Mesothelial cell of epicardium (in vitro differentiated cells): ENCODE measurements around the gene ATP5F1D. TPM values are rescaled to one million over a fixed set of nuclear protein-coding genes. Genes with fewer than 3 reads are reported as not detected.

ENCODE experiments used
- DNase-seq, 2 experiments: peaks; one replicate each; pipeline ENCODE4 v3.0.0; 2021; ENCODE audit warnings: low spot score in 2 of 2; ENCODE audit not compliant: unreplicated experiment in 2 of 2
- H3K27ac Mint-ChIP-seq: 2 replicates; pipeline ENCODE4 v1.8.0; 2021; ENCODE audit warnings: mixed read lengths
- H3K27me3 Mint-ChIP-seq: 2 replicates; pipeline ENCODE4 v1.8.0; 2021; ENCODE audit warnings: low read depth, mixed read lengths
- H3K36me3 Mint-ChIP-seq: 2 replicates; pipeline ENCODE4 v1.8.0; 2021; ENCODE audit warnings: mixed read lengths
- H3K4me1 Mint-ChIP-seq: 2 replicates; pipeline ENCODE4 v1.8.0; 2021; ENCODE audit warnings: mixed read lengths
- H3K4me3 Mint-ChIP-seq: 2 replicates; pipeline ENCODE4 v1.8.0; 2021; ENCODE audit warnings: mild to moderate bottlenecking, moderate library complexity, mixed read lengths
- H3K9me3 Mint-ChIP-seq: 2 replicates; pipeline ENCODE4 v1.8.0; 2021; ENCODE audit warnings: mixed read lengths
- total RNA-seq: library from RNA; stranded (reverse); gene quantifications from 3 replicates; pipeline ENCODE4 v1.2.1, GENCODE V29; 2021
- TF ChIP-seq, protein P1 (sequence below): fragments of 200-600 bp; sonication (generic); IDR thresholded peaks from one replicate; pipeline ENCODE4 v1.5.0; 2021; ENCODE audit warnings: antibody characterized with exemption; ENCODE audit not compliant: unreplicated experiment

Gene ATP5F1D
- total RNA-seq, 1 donor from 2014 or later = 108 TPM

- no peak overlapping the region for H3K4me3 Mint-ChIP-seq
- peaks cover 24% of the 10 kb centered on the region for H3K4me1 Mint-ChIP-seq
- no peaks in the 10 kb centered on the region for H3K9me3 Mint-ChIP-seq
- peaks cover 9% of the 10 kb centered on the region for H3K36me3 Mint-ChIP-seq
- H3K27me3 Mint-ChIP-seq = no peaks in the 10 kb centered on the region
- TF ChIP-seq, protein P1, sequence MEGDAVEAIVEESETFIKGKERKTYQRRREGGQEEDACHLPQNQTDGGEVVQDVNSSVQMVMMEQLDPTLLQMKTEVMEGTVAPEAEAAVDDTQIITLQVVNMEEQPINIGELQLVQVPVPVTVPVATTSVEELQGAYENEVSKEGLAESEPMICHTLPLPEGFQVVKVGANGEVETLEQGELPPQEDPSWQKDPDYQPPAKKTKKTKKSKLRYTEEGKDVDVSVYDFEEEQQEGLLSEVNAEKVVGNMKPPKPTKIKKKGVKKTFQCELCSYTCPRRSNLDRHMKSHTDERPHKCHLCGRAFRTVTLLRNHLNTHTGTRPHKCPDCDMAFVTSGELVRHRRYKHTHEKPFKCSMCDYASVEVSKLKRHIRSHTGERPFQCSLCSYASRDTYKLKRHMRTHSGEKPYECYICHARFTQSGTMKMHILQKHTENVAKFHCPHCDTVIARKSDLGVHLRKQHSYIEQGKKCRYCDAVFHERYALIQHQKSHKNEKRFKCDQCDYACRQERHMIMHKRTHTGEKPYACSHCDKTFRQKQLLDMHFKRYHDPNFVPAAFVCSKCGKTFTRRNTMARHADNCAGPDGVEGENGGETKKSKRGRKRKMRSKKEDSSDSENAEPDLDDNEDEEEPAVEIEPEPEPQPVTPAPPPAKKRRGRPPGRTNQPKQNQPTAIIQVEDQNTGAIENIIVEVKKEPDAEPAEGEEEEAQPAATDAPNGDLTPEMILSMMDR = no peak
- peak overlapping the region; percentile 83 for H3K27ac Mint-ChIP-seq
- DNase-seq = no peak
Measured at GRCh38 chr19:1214299-1214861, 27.2 kb upstream of the ATP5F1D start.

DNA sequence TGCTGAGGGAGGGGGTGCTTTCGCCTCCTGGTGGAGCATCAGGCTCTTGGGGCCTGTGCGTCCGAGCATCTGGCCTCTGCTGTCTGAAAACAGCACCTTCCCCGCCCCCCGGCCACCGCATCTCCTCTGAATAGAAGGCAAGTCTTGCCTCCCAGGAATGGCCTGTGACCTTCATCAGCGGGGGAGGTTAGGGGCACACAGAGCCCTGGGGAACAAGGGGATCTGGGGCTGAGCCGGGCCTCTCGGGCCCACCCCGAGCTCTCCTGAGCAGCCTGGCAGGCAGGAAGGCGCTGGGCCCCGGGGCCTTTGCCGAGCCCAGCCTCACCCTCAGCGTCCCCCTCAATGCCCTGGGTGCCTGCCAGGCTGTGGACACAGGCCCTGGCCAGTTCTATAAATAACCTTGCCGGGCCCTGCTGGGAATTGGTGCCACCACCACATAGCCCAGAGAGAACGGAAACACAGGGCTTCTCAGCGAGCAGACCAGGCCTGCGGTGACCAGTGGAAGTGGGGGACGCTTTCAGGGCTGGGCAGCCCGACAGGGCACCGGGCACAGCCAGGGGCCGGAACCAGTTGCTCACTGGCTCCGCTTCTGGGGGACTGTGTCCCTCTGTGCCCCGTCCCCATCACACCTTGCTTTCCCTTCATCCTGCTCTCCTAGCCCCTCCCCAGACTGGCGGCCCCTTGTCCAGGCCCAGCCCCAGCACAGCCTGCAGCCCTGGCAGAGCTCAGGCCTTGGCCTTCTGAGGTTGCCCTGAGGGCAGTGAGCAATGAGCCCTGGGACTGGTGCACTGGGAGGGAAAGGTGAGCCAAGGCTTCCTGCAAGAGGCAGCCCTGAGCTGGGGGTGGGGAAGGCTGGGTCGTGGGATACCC, 26.5 kb upstream of the ATP5F1D start:
- H3K9me3 Mint-ChIP-seq = no peaks in the 10 kb centered on the region
- H3K4me1 Mint-ChIP-seq = peaks cover 19% of the 10 kb centered on the region
- H3K27ac Mint-ChIP-seq = no peak overlapping the region
- TF ChIP-seq, protein P1 = no peak
- DNase-seq = peak in 1 of 2 experiments; percentile 19
- no peak overlapping the region for H3K4me3 Mint-ChIP-seq
- no peaks in the 10 kb centered on the region for H3K27me3 Mint-ChIP-seq
- peaks cover 7% of the 10 kb centered on the region for H3K36me3 Mint-ChIP-seq

DNA sequence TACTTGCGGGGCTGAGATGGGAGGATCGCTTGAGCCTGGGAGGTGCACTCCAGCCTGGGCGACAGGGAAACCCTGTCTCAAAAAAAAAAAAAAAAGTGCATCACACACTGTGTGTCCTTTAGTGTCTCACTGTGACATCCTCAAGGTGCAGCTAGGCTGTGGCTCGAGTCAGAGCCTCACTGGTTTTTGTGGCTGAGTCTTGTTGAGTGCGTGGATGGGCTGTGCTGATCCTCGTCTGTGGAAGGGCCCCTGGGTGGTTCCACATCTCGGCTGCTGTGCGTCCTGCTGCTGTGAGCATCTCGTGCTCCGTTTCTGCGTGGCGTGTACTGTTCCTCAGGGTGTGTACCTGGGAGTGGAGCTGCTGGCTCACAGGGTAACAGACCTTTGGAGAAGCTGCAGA, 24.8 kb upstream of the ATP5F1D start:
- Mint-ChIP-seq H3K9me3 (no peaks in the 10 kb centered on the region), H3K4me1 (peaks cover 11% of the 10 kb centered on the region), H3K27me3 (no peaks in the 10 kb centered on the region), H3K27ac (no peak overlapping the region), H3K4me3 (no peak overlapping the region), H3K36me3 (peaks cover 7% of the 10 kb centered on the region)
- DNase-seq = no peak
- TF ChIP-seq, protein P1 = no peak

DNA sequence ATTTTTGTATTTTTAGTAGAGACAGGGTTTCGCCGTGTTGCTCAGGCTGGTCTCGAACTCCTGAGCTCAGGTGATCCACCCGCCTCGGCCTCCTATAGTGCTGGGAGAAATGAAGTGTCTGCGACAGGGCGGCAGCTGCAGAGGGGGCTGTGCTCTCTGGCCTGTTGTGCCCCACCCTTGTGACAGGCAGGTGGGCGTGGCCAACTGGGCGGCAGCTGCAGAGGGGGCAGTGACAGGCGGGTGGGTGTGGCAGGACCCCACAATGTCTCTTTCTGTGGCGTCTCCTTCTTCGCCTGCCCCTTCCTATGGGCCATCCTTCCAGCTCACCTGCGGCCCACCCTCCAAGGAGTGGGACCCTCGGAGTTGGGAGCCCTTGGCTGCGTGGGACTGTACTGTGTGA, 24.2 kb upstream of the ATP5F1D start:
- Mint-ChIP-seq H3K27me3 (no peaks in the 10 kb centered on the region), H3K4me1 (peaks cover 11% of the 10 kb centered on the region), H3K36me3 (peaks cover 7% of the 10 kb centered on the region), H3K4me3 (no peak overlapping the region), H3K27ac (peak overlapping the region; percentile 25), H3K9me3 (no peaks in the 10 kb centered on the region)
- DNase-seq = no peak
- TF ChIP-seq, protein P1 = no peak

DNA sequence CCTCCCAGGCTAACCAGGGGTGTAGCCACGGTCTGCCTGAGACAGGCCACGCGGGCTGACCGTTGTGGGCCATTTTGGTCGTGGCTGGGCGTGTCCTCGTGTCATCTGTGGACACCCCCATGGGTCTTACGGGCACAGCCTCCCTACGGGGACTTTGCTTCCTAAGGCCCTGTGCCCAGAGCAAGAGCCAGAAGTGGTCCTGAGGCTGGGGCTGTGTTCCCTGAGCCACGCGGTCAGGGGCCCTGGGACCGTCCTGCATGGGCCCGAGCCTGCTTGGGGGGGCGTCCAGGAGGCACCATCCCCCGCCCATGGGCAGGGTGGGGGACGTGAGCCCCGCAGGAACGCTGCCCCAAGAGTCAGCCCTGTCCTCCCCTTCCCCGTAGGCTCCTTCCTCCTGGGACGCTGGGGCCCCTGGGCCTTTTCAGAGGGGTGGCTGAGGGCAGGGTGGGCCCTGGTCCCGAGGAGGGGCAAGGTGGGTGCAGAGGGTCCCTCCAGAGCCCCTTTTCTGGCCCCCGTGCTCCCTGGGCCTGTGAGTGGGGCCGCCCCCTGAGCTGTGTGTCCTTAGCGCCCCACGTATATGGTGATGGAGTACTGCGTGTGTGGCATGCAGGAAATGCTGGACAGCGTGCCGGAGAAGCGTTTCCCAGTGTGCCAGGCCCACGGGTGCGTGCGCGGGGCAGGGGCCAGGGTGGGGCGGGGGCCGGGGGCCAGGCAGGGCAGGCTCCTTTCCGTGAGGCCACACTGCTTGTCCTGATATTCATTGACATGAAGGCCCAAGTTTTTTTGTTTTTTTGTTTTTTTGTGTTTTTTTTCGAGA, 22.6 kb upstream of the ATP5F1D start:
- Mint-ChIP-seq H3K4me1 (peaks cover 4% of the 10 kb centered on the region), H3K9me3 (no peaks in the 10 kb centered on the region), H3K27ac (no peak overlapping the region), H3K4me3 (no peak overlapping the region), H3K27me3 (no peaks in the 10 kb centered on the region), H3K36me3 (no peaks in the 10 kb centered on the region)
- TF ChIP-seq, protein P1 = no peak
- no peak for DNase-seq
